GM10266 (cell line): ENCODE data around the gene NEK6.

ENCODE experiments used
- DNase-seq: peaks from one replicate; pipeline ENCODE4 v3.0.0; 2012; ENCODE audit errors: extremely low spot score
- TF ChIP-seq, protein P1 (sequence below): IDR thresholded peaks from 2 replicates; pipeline ENCODE4 v1.5.1; 2012; ENCODE audit warnings: mild to moderate bottlenecking, low read depth; ENCODE audit not compliant: control insufficient read depth, insufficient read depth; ENCODE audit errors: missing control alignments

Gene NEK6

DNA sequence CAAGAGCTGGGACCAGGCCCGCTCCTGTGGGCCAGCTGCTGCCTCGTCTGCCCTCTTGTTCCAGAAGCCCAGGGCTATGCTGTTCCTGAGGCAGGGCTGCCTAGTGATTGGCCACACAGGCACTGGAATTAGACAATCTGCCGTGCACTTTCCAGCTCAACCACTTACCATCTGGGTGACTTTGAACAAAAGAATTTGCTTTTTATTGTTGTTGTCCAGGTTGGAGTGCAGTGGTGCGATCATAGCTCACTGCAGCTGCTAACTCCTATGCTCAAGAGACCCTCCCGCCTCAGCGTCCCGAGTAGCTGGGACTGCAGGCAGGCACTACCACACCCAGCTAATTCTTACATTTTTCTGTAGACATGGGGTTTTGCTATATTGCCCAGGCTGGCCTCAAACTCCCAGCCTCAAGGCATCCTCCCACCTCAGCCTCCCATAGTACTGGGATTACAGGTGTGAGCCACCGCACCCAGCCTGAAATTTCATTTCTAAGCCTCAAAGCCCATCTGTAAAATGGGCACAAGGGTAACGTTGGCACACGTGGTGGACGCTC lies 1.2 kb upstream of the NEK6 start:
- no peak for DNase-seq
- TF ChIP-seq, protein P1, sequence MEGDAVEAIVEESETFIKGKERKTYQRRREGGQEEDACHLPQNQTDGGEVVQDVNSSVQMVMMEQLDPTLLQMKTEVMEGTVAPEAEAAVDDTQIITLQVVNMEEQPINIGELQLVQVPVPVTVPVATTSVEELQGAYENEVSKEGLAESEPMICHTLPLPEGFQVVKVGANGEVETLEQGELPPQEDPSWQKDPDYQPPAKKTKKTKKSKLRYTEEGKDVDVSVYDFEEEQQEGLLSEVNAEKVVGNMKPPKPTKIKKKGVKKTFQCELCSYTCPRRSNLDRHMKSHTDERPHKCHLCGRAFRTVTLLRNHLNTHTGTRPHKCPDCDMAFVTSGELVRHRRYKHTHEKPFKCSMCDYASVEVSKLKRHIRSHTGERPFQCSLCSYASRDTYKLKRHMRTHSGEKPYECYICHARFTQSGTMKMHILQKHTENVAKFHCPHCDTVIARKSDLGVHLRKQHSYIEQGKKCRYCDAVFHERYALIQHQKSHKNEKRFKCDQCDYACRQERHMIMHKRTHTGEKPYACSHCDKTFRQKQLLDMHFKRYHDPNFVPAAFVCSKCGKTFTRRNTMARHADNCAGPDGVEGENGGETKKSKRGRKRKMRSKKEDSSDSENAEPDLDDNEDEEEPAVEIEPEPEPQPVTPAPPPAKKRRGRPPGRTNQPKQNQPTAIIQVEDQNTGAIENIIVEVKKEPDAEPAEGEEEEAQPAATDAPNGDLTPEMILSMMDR, result no peak

DNA sequence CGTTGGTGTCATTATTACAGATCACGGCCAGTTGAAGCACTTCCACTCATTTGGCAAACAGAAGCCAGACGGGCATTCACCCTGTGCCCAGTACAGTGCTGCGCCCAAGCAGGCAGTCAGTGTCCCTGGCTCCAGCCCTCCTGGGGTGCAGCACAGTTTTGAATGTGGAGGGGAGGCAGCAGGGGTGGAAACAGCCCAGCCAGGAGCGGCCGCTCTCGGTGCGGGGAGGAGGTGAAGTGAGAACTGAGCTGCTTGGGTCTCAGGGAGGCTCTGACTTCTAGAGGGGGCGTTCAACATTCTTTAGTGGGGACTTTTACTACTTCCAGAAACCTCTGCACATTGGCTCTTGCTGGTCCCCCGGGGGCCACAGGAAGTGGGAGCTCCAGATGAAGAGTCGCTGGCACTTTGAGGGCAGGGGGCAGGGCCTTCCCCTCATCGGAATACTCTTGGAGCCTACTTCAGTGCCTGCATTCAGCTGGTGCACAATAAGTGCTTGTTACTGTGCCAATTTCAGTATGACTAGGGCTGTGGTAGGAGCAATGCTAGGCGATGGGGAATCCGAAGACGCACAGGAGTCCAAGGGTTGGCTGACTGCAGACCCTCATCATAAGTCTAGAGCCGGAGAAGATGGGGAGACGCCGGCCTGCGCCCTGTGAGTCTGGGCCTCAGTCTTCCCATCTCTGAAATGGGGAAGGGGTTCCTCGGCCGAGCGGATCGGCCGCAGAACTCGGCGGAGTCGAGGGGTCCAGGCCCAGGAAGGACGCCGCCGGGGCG lies 492 bp upstream of the NEK6 start:
- peak; percentile 55 for DNase-seq
- TF ChIP-seq, protein P1, result no peak

GRCh38 chr9:124258607-124259157 lies 933 bp downstream of the NEK6 start:
- DNase-seq, result no peak
- TF ChIP-seq, protein P1, result no peak

DNA sequence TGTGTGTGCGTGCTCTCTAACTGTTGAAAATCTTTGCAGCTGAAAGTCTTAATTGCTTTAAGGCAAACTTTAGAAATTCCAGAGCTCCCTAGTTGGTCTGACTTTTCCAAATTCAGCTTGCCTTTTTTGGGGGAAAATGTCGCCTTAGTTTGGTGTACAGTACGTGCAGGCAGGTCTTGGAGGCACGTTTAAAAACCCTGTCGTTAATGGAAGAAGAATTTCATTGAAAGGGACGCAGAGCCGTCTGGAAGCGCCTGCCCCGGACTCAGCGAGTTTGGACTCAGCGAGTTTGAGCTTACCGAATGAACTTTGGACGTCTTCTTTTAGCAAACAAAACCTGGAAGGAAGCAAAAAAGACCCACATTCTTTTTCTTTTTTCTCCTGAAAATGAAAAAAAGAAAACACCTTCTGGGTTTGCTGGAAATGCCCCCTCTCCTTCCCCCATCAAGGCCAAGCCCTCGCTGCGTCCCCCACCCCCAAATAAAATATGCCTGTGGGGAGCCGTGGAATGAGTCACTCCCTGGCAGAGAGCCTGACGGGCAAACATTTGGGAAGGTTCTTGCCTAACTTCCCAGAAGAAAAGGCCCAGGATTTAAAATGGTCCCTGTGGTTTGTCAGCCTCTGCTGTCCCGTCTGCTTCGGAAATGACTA lies 1.5 kb downstream of the NEK6 start:
- no peak for DNase-seq
- TF ChIP-seq, protein P1, result no peak

- TF ChIP-seq, protein P1, result no peak
Observed at GRCh38 chr9:124260769-124261603, 3.2 kb downstream of the NEK6 start.

GRCh38 chr9:124261736-124262648 lies 4.2 kb downstream of the NEK6 start:
- no peak for DNase-seq
- TF ChIP-seq, protein P1, result no peak

More at GRCh38 chr9:124260769-124261603, 3.2 kb downstream of the NEK6 start:
- DNase-seq, result no peak
